ENCODE results near the gene OTOG. TPM values are rescaled to one million over a fixed set of nuclear protein-coding genes. Genes with fewer than 3 reads are reported as not detected.

Gene OTOG
- total and polyA plus RNA-seq, 2 of the 8 experiments (the other 6 are each of a cell fraction or from before 2014, with no cell fraction given): 0.41 to 1.5 TPM

DNA sequence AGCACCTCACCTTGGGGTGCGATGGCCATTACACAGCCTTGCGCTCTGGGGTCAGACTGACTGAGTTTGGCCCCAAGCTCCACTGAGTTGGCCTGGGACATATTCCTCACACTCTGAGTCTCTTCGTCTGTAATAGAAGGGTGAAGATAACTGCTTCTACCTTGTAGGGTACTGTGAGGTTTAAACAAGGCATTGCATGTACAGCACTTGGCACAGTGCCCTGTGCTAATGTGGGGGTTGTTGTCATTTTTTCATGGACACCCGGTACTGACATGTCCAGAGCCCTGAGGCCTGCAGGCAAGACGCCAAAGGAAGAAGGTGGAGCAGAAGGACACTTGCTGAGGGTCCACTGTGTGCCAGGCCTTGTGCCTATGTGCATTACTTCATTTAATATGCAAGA is 50.7 kb downstream of the OTOG start:
- 0 out of 4 replicates have a peak, but pooled peaks cover 0 to 6% of the 10 kb centered on the region in 2 experiments for H3K9me3 ChIP-seq (ENCODE audit: insufficient read depth in 2 of 2, low read depth in 1 of 2, low read length in 1 of 2)
- no peak overlapping the region for H4K91ac ChIP-seq (replicated peaks; ENCODE audit: insufficient read length, low read length)
- no peak overlapping the region for H2BK15ac ChIP-seq (ENCODE audit: low read length)
- H3K56ac ChIP-seq (replicated peaks; ENCODE audit: insufficient read length, low read depth, low read length): no peak overlapping the region
- H4K5ac ChIP-seq (ENCODE audit: insufficient read length, low read depth, low read length): no peak overlapping the region
- no peak overlapping the region for H2AK5ac ChIP-seq (ENCODE audit: low read depth, low read length)
- H3K14ac ChIP-seq (ENCODE audit: insufficient read length): no peak overlapping the region
- H2BK20ac ChIP-seq (ENCODE audit: low read length): no peak overlapping the region
- H3K79me1 ChIP-seq (ENCODE audit: low read depth, low read length): no peaks in the 10 kb centered on the region
- H3K27me3 ChIP-seq (replicated peaks in 1 of 4; ENCODE audit: control insufficient read depth in 3 of 4, extremely low read depth in 1 of 4, insufficient read depth in 3 of 4, low read length in 3 of 4): peaks cover 0 to 10% (median 4%) of the 10 kb centered on the region in 4 experiments; a peak in 2 of 7 replicates
- peaks cover 0 to 4% (median 2%) of the 10 kb centered on the region in 4 experiments; a peak in 3 of 7 replicates for H3K4me1 ChIP-seq (replicated peaks in 1 of 4; ENCODE audit: control insufficient read depth in 3 of 4, insufficient read depth in 4 of 4, low read length in 3 of 4)
- no peak overlapping the region for H3K4me2 ChIP-seq (ENCODE audit: insufficient read depth in 1 of 2, low read depth in 2 of 2, low read length in 2 of 2)
- H3K4me3 ChIP-seq (ENCODE audit: extremely low read depth in 1 of 4, insufficient read depth in 2 of 4, low read depth in 3 of 4, low read length in 4 of 4): no peak overlapping the region
- ChIA-PET CTCF (ENCODE audit: partially characterized antibody) (interaction anchor here (0.7 to 12.8 kb wide), 12 partner anchors 9 to 381 kb away, joined by 3 to 165 read pairs (median 7); partner anchors contain the start of genes KCNC1 and MYOD1), POLR2A (ENCODE audit: partially characterized antibody) (no interaction called here)
- no peaks in the 10 kb centered on the region for H3K79me2 ChIP-seq (ENCODE audit: control insufficient read depth in 1 of 2, insufficient read depth in 2 of 2, low read length in 2 of 2)
- H4K20me1 ChIP-seq (replicated peaks in 1 of 2; ENCODE audit: control insufficient read depth in 1 of 2, insufficient read depth in 2 of 2, low read length in 2 of 2): peaks cover 0 to 2% of the 10 kb centered on the region in 2 experiments
- H4K8ac ChIP-seq (ENCODE audit: extremely low read depth, insufficient read depth, low read length): no peak overlapping the region
- H3K23me2 ChIP-seq (ENCODE audit: low read depth, low read length): no peaks in the 10 kb centered on the region; the same call in 1 of the 2 replicates
- no peak overlapping the region for H3K9ac ChIP-seq (replicated peaks in 1 of 4; ENCODE audit: extremely low read depth in 1 of 4, low read depth in 3 of 4, low read length in 3 of 4)
- H3K36me3 ChIP-seq (ENCODE audit: control insufficient read depth in 2 of 4, insufficient read depth in 4 of 4, low read length in 3 of 4): no peaks in the 10 kb centered on the region
- no peak overlapping the region for H3K23ac ChIP-seq (ENCODE audit: insufficient read length)
- H2AFZ ChIP-seq (ENCODE audit: low read length): no peak overlapping the region
- no peak overlapping the region for H3K4ac ChIP-seq (replicated peaks; ENCODE audit: insufficient read length, low read depth, low read length)
- TF ChIP-seq SRF (IDR thresholded peaks at IDR 0.05; ENCODE audit: low read depth, low read length) (no peak), NANOG (IDR thresholded peaks at IDR 0.05; ENCODE audit: insufficient read depth, low read depth, low read length, poor library complexity, severe bottlenecking) (no peak), CHD1 (IDR thresholded peaks at IDR 0.05; ENCODE audit: low read depth, low read length) (no peak), CTBP2 (IDR thresholded peaks at IDR 0.05; ENCODE audit: borderline replicate concordance, insufficient read depth, insufficient read length, low read length) (no peak), GABPA (IDR thresholded peaks at IDR 0.05; ENCODE audit: borderline replicate concordance, insufficient read depth, low read length) (no peak), RXRA (IDR thresholded peaks at IDR 0.05; ENCODE audit: insufficient read depth, low read depth, low read length) (no peak), TEAD4 (IDR thresholded peaks at IDR 0.05; ENCODE audit: low read depth, low read length) (no peak)
- no peak overlapping the region for H2BK120ac ChIP-seq (replicated peaks; ENCODE audit: low read depth, low read length)
- H2BK12ac ChIP-seq (ENCODE audit: low read depth, low read length): no peak overlapping the region
- WGBS, 2 experiments (ENCODE audit: extremely low coverage in 1 of 2, insufficient coverage in 1 of 2, insufficient read length in 1 of 2, insufficient replicate concordance in 2 of 2, low coverage in 1 of 2, low lambda C conversion rate in 2 of 2, missing lambda C conversion rate in 1 of 2): 87% methylated on average over 5 of the region's 5 CpGs; no CpG with 5 or more reads in 1 of the 2 experiments
- no peak for FAIRE-seq
- no peak overlapping the region for H3K18ac ChIP-seq (ENCODE audit: extremely low read depth, low read length)
- H2BK5ac ChIP-seq (ENCODE audit: low read depth, low read length): no peak overlapping the region
- H3K27ac ChIP-seq (ENCODE audit: low read depth, low read length): no peak overlapping the region
- peak in 1 of 2 experiments; percentile 11 for DNase-seq (ENCODE audit: low read depth in 1 of 2, low spot score in 2 of 2)
